HepG2 (cell line): ENCODE measurements around the gene PFN4. TPM values are rescaled to one million over a fixed set of nuclear protein-coding genes. Genes with fewer than 3 reads are reported as not detected.

ENCODE experiments used
- ERF ChIP-seq: IDR thresholded peaks from 2 replicates; pipeline ENCODE4 v1.6.1; 2018; ENCODE audit warnings: missing biosample characterization, missing genetic modification reagents
- HOXA3 ChIP-seq: sonication (generic); formaldehyde crosslinking; IDR thresholded peaks from 2 replicates; pipeline ENCODE4 v1.5.0; 2020; ENCODE audit warnings: missing genetic modification reagents
- ISL2 ChIP-seq: sonication (generic); formaldehyde crosslinking; IDR thresholded peaks from 2 replicates; pipeline ENCODE4 v1.5.0; 2020; ENCODE audit warnings: missing genetic modification reagents
- LCORL ChIP-seq, 2 experiments: fragments of 450-650 bp in 1 of 2; sonication (generic) in 1 of 2; formaldehyde crosslinking in 1 of 2; IDR thresholded peaks; 2 replicates each; pipeline versions ENCODE4 v1.5.0 to v1.6.1; 2017 to 2020; ENCODE audit warnings: antibody characterized with exemption in 1 of 2, missing genetic modification reagents in 1 of 2
- MEIS2 ChIP-seq: sonication (generic); formaldehyde crosslinking; IDR thresholded peaks from 2 replicates; pipeline ENCODE4 v1.9.0; 2021; ENCODE audit warnings: mild to moderate bottlenecking, missing genetic modification reagents
- NFIC ChIP-seq: IDR thresholded peaks from 2 replicates; pipeline ENCODE4 v1.6.1; 2012; ENCODE audit warnings: mild to moderate bottlenecking, low read length, inconsistent platforms
- PRDM10 ChIP-seq: sonication (generic); formaldehyde crosslinking; IDR thresholded peaks from 2 replicates; pipeline ENCODE4 v1.4.0; 2020; ENCODE audit warnings: low read depth, missing genetic modification reagents
- SOX6 ChIP-seq, 2 experiments: fragments of 450-650 bp in 1 of 2; sonication (generic) in 1 of 2; formaldehyde crosslinking in 1 of 2; IDR thresholded peaks; 2 replicates each; pipeline versions ENCODE4 v1.4.0 to v1.6.1; 2017 to 2020; ENCODE audit warnings: antibody characterized with exemption in 1 of 2, mild to moderate bottlenecking in 1 of 2, missing genetic modification reagents in 1 of 2
- TBP ChIP-seq: sonication (generic); formaldehyde crosslinking; IDR thresholded peaks from 2 replicates; pipeline ENCODE4 v1.5.0; 2020; ENCODE audit warnings: missing genetic modification reagents
- TFE3 ChIP-seq: IDR thresholded peaks from 2 replicates; pipeline ENCODE4 v1.6.1; 2016
- ZBTB37 ChIP-seq: sonication (generic); formaldehyde crosslinking; IDR thresholded peaks from 2 replicates; pipeline ENCODE4 v1.4.0; 2020; ENCODE audit warnings: mild to moderate bottlenecking, missing genetic modification reagents
- ZNF747 ChIP-seq: sonication (generic); formaldehyde crosslinking; IDR thresholded peaks from 2 replicates; pipeline ENCODE4 v1.8.1; 2023; ENCODE audit warnings: missing genetic modification reagents, mild to moderate bottlenecking, borderline replicate concordance
- ZNF816 ChIP-seq: sonication (generic); formaldehyde crosslinking; IDR thresholded peaks from 2 replicates; pipeline ENCODE4 v1.8.0; 2022; ENCODE audit warnings: missing genetic modification reagents, mild to moderate bottlenecking, borderline replicate concordance
- polyA plus RNA-seq, 8 experiments: library from polyadenylated mRNA; depleted of rRNA in 3 of 8; stranded (reverse) in 7 of 8; unstranded in 1 of 8; fragments of >200 nt; fragmentation: Illumina TruSeq in 4 of 8; extraction: Trizol in 4 of 8; gene quantifications; 2 replicates each; pipeline versions ENCODE4 v1.2.1 to v1.2.3, GENCODE V29; 2011 to 2016; ENCODE audit warnings: low read depth in 4 of 8, missing spikeins in 1 of 8, mixed read lengths in 1 of 8; ENCODE audit not compliant: insufficient read depth in 1 of 8
- total RNA-seq, 5 experiments: library from RNA; depleted of rRNA; stranded (reverse); fragments of >200 nt; fragmentation: Illumina TruSeq; extraction: Trizol; gene quantifications; 2 replicates each; pipeline ENCODE4 v1.2.3, GENCODE V29; 2016; ENCODE audit warnings: low read depth in 1 of 5
- TF ChIP-seq, protein P1 (sequence below): sonication (generic); formaldehyde crosslinking; IDR thresholded peaks from 2 replicates; pipeline ENCODE4 v1.5.0; 2020; ENCODE audit warnings: mild to moderate bottlenecking, missing genetic modification reagents, moderate library complexity
- TF ChIP-seq, protein P2 (sequence below): IDR thresholded peaks from 2 replicates; pipeline ENCODE4 v1.6.1; 2016; ENCODE audit warnings: low read depth, borderline replicate concordance
- TF ChIP-seq, protein P3 (sequence below): sonication (generic); formaldehyde crosslinking; IDR thresholded peaks from 2 replicates; pipeline ENCODE4 v1.4.0; 2020; ENCODE audit warnings: missing genetic modification reagents
- TF ChIP-seq, protein P4 (sequence below): IDR thresholded peaks from 2 replicates; pipeline ENCODE4 v1.6.1; 2016

PFN4 gene
- total and polyA plus RNA-seq, 2 of the 13 experiments (the other 11 are each of a cell fraction or from before 2014, with no cell fraction given) = 0.12 to 0.20 TPM

DNA sequence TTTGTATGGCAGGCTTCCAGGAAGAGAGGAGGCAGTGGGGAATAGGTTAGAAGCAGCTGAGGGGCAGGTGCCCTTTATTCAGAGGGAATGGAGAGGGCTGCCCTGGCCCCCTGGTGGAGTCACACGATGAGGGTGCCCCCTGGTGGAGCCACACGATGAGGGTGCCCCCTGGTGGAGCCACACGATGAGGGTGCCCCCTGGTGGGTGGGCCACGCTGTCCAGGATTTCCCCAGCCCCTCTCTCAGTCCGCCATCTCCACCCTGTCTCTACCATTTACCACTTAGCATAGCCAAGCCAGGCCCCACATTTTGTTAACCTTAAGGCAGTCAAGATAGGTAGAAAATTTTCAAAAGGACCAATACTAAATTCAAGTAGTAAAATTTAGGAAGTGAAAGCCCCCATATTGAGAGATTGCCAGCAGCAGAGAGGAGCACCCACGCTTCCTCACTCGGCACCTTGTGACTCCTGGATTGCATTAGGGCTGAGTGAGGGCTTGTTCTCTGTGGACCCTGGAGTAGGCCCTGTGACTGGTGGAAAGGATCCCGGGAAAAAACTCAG lies 41.4 kb upstream of the PFN4 start (continued):
- TF ChIP-seq, protein P1, sequence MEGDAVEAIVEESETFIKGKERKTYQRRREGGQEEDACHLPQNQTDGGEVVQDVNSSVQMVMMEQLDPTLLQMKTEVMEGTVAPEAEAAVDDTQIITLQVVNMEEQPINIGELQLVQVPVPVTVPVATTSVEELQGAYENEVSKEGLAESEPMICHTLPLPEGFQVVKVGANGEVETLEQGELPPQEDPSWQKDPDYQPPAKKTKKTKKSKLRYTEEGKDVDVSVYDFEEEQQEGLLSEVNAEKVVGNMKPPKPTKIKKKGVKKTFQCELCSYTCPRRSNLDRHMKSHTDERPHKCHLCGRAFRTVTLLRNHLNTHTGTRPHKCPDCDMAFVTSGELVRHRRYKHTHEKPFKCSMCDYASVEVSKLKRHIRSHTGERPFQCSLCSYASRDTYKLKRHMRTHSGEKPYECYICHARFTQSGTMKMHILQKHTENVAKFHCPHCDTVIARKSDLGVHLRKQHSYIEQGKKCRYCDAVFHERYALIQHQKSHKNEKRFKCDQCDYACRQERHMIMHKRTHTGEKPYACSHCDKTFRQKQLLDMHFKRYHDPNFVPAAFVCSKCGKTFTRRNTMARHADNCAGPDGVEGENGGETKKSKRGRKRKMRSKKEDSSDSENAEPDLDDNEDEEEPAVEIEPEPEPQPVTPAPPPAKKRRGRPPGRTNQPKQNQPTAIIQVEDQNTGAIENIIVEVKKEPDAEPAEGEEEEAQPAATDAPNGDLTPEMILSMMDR = peak; percentile 92; the same call in 1 of the 2 replicates
- TF ChIP-seq, protein P2, sequence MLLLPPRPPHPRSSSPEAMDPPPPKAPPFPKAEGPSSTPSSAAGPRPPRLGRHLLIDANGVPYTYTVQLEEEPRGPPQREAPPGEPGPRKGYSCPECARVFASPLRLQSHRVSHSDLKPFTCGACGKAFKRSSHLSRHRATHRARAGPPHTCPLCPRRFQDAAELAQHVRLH (CRISPR knock-in tag) = peak; percentile 63; the same call in 1 of the 2 replicates
- TF ChIP-seq PRDM10 (CRISPR knock-in tag) = no peak
- no peak for TF ChIP-seq ISL2
- TF ChIP-seq, protein P3, sequence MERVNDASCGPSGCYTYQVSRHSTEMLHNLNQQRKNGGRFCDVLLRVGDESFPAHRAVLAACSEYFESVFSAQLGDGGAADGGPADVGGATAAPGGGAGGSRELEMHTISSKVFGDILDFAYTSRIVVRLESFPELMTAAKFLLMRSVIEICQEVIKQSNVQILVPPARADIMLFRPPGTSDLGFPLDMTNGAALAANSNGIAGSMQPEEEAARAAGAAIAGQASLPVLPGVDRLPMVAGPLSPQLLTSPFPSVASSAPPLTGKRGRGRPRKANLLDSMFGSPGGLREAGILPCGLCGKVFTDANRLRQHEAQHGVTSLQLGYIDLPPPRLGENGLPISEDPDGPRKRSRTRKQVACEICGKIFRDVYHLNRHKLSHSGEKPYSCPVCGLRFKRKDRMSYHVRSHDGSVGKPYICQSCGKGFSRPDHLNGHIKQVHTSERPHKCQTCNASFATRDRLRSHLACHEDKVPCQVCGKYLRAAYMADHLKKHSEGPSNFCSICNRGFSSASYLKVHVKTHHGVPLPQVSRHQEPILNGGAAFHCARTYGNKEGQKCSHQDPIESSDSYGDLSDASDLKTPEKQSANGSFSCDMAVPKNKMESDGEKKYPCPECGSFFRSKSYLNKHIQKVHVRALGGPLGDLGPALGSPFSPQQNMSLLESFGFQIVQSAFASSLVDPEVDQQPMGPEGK (CRISPR knock-in tag) = peak; percentile 54; the same call in 1 of the 2 replicates
- TF ChIP-seq MEIS2 (CRISPR knock-in tag) = 0 out of 2 replicates have a peak, but pooled peaks have one; percentile 33
- peak; percentile 33; the same call in 1 of the 2 replicates for TF ChIP-seq HOXA3 (CRISPR knock-in tag)
- TF ChIP-seq ZBTB37 (CRISPR knock-in tag) = no peak
- TF ChIP-seq ZNF816 (CRISPR knock-in tag) = no peak
- TF ChIP-seq NFIC = no peak
- no peak for TF ChIP-seq LCORL (IDR thresholded peaks at IDR 0.05)
- 0 out of 2 replicates have a peak, but pooled peaks have one; percentile 30 for TF ChIP-seq LCORL (CRISPR knock-in tag; IDR thresholded peaks at IDR 0.05)
- TF ChIP-seq TFE3 (CRISPR knock-in tag) = no peak
- no peak for TF ChIP-seq ZNF747 (CRISPR knock-in tag)
- no peak for TF ChIP-seq TBP
- peak; percentile 67; the same call in 1 of the 2 replicates for TF ChIP-seq ERF (CRISPR knock-in tag)
- TF ChIP-seq SOX6 (IDR thresholded peaks at IDR 0.05) = no peak
- TF ChIP-seq SOX6 (CRISPR knock-in tag; IDR thresholded peaks at IDR 0.05) = peak; percentile 56; the same call in 1 of the 2 replicates
- TF ChIP-seq, protein P4, sequence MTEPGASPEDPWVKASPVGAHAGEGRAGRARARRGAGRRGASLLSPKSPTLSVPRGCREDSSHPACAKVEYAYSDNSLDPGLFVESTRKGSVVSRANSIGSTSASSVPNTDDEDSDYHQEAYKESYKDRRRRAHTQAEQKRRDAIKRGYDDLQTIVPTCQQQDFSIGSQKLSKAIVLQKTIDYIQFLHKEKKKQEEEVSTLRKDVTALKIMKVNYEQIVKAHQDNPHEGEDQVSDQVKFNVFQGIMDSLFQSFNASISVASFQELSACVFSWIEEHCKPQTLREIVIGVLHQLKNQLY = no peak
